OCI-LY3 (cell line): ENCODE results near the gene SPAG9.

ENCODE experiments used
- EZH2phosphoT487 ChIP-seq: fragments of 200-600 bp; shearing (Covaris generic); IDR thresholded peaks from 2 replicates; pipeline ENCODE4 v1.6.1; 2018; ENCODE audit warnings: antibody characterized with exemption, mixed run types, low read depth
- TF ChIP-seq, protein P1 (sequence below): fragments of 200-600, 300-600 bp; sonication (generic); IDR thresholded peaks from 2 replicates; pipeline ENCODE4 v1.5.1; 2014; ENCODE audit warnings: antibody characterized with exemption, low read length, low read depth

DNA sequence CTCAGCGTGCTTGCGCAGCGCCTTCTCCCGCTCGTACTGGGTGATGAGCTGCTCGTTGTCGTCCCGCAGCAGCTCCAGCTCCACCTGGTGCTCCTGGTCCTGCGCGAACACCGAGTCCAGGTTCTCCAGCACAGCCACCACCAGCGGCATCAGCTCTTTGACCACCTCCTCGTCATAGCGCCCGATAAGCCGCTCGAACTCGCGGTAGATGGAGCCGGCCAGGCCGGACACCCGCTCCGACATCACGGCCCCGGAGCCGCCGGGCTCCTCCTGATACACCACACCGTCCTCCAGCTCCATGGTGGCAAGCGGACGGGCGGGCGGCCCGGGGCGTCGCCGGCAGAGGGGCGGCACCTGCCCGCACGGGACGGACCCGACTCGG is 320 bp downstream of the SPAG9 start:
- TF ChIP-seq, protein P1, sequence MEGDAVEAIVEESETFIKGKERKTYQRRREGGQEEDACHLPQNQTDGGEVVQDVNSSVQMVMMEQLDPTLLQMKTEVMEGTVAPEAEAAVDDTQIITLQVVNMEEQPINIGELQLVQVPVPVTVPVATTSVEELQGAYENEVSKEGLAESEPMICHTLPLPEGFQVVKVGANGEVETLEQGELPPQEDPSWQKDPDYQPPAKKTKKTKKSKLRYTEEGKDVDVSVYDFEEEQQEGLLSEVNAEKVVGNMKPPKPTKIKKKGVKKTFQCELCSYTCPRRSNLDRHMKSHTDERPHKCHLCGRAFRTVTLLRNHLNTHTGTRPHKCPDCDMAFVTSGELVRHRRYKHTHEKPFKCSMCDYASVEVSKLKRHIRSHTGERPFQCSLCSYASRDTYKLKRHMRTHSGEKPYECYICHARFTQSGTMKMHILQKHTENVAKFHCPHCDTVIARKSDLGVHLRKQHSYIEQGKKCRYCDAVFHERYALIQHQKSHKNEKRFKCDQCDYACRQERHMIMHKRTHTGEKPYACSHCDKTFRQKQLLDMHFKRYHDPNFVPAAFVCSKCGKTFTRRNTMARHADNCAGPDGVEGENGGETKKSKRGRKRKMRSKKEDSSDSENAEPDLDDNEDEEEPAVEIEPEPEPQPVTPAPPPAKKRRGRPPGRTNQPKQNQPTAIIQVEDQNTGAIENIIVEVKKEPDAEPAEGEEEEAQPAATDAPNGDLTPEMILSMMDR = no peak
- TF ChIP-seq EZH2phosphoT487 = no peak
